NCI-H146 (cell line): ENCODE measurements around the gene MICU1.
"Not testable (repeated sequence)": the region's sequence is repeated elsewhere in the genome, so short reads cannot be mapped to it uniquely, and the experiment has no call there.

Experiments
- DNase-seq: peaks from one replicate; lab custom pipeline; 2025; lab: John Stamatoyannopoulos, UW

MICU1 gene

GRCh38 chr10:72557362-72557761, 68.5 kb downstream of the MICU1 start:
- DNase-seq, result no peak

GRCh38 chr10:72552857-72553256, 73.0 kb downstream of the MICU1 start:
- no peak for DNase-seq

DNA sequence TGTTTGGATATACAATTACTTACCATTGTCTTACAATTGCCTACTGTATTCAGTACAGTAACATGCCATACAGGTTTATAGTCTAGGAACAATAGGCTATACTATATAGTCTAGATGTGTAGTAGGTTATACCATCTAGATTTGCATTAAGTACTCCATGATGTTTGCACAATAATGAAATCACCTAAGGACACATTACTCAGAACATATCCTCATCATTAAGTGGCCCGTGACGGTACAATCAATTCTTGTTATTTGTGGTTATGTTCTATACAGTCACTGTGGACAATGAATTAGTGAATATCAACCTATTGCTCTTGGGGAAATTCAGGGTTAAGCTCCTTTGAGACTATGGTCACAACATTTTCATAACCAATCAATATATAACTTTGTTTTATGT, 75.6 kb downstream of the MICU1 start:
- no peak for DNase-seq

- DNase-seq, result no peak
Observed at GRCh38 chr10:72545546-72545945, 80.3 kb downstream of the MICU1 start.

DNA sequence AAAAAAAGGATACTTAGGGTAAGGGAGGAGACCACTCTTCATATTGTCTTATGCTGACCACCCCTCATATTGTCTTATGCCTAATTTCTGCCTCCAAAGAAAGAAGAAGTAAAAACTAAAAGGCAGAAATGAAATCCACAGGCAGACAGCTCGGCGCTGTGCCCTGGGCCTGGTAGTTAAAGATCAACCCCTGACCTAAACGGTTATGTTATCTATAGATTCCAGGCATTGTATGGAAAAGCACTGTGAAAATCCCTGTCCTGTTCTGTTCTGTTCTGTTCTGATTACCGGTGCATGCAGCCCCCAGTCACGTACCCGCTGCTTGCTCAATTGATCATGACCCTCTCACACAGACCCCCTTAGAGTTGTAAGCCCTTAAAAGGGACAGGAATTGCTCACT, 82.0 kb downstream of the MICU1 start:
- not testable (repeated sequence) for DNase-seq

DNA sequence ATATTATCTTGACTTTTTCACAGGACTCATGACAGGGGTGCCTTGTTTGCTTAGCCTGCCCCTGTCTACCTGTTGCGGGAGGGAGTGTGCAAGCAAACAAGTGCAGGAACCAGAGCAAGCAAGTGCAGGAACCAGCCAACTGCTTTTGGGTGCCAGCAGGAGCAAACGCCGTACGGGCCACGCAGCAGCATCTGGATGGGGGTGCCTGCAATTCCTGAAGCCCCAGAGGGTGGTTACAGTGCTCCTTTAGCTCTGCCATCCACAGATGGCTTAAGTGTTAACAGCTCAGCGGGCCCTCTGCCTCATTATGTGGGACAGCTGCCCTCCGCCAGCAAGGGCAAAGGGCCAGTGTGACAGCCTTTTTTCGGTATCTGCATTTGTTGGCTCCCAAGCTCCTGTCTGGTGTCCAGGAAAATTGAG, 83.5 kb downstream of the MICU1 start:
- no peak for DNase-seq

- no peak for DNase-seq
Observed at GRCh38 chr10:72541337-72541736, 84.5 kb downstream of the MICU1 start.

DNA sequence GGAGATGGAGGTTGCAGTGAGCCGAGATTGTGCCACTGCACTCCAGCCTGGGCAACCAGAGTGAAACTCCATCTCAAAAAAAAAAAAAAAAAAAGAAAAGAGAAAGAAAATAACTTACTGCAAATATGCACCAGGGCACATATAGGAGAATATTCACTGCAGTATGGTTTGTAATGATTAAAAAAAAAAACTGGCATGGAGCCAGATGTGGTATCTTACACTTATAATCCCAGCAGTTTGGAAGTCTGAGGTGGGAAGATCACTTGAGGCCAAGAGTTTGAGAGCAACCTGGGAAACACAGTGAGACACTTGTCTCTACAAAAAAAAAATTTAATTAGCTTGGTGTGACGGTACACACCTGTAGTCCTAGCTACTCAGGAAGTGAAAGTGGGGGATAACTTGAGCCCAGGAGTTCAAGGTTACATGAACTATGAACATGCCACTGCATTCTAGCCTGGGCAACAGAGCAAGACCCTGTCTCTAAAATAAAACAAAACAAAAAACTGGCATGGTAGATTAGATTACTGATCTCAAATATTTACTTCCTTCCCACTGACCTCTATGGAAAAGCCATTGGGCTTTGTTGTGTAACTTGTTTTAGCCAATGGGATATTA, 85.6 kb downstream of the MICU1 start:
- DNase-seq, result no peak

GRCh38 chr10:72539137-72539536, 86.7 kb downstream of the MICU1 start:
- no peak for DNase-seq

DNA sequence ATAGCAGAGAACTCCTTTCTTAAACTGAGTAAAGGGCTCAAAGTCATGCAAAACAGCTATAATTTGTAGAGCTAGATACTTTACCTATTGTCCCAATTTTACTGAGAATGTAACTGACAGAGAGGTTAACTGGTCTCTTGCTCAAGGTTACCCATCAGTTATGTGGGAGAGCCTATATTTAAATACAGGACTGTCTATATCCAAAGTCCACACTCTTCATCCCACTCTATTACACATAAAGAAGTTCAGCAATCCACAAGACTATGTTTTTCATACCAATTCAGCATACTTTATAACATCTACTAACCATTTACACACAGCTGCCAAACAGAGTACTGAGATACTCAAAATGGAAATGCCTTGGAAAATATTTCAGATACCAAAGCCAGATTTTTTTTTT, 100.2 kb downstream of the MICU1 start:
- no peak for DNase-seq

- peak; percentile 2 for DNase-seq
Observed at GRCh38 chr10:72525277-72525676, 100.6 kb downstream of the MICU1 start.

GRCh38 chr10:72524489-72524888, 101.4 kb downstream of the MICU1 start:
- no peak for DNase-seq

DNA sequence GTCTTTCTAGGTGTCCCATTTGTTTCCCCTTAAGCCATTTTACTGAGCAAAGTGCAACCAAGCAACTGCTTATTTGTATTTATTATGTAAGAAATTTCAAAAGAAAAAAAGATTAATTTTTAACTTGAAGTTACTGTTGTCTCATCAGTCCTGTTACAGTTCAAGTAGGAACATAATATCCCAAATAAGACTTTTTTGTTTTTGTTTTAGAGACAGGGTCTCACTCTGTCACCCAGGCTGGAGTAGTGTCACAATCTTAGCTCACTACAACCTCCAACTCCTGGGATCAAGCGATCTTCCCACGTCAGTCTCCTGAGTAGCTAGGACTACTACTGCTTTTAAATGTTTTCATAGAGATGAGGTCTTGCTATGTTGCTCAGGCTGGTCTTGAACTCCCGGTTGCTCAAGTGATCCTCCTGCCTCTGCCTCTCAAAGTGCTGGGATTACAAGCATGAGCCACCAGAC, 101.9 kb downstream of the MICU1 start:
- DNase-seq, result no peak

DNA sequence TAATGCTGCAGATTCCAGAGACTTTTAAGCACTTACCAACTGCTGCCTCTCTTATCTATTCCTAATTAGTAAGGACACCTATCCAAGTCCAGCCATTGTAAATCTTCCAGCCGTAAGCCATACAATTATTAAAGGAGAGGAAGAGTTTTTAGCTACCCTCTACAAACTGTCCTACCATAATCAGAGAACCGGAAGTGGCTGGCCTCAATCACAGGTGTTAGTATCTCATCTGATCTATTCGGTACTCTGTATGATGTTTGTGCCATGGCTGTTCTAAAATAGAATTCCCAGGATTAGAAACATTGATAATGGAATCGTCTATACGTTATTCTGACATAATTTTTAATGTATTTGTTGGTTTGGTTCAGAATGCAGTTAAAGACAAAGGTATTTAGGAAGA, 102.8 kb downstream of the MICU1 start:
- DNase-seq, result no peak

DNA sequence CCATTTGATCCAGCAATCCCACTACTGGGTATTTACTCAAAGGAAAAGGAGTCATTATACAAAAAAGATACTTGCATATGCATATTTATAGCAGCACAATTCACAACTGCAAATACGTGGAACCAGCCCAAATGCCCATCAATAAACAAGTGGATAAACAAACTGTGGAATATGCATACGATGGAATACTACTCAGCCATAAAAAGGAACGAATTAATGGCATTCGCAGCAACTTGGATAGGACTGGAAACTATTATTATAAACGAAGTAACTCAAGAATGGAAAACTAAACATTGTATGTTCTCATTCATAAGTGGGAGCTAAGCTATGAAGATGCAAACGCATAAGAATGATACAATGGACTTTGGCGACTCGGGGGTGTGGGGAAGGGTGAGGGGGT, 108.6 kb downstream of the MICU1 start:
- no peak for DNase-seq

GRCh38 chr10:72515455-72515854, 110.4 kb downstream of the MICU1 start:
- DNase-seq, result no peak

DNA sequence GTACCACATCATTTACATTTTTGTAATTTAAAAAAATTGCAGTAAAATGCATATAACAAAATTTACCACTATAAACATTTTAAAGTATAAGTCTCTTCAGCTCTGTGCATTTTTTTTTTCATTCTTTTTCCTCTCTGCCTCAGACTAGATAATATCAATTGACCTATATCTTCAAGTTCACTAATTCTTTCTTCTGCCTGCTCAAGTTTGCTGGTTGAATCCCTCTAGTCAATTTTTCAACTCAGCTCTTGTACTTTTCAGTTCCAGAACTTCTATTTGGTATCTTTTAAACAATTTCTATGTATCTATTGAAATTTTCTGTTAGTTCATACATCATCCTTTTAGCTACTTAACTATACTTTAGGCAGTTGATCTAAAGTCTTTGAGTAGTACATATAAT, 112.0 kb downstream of the MICU1 start:
- no peak for DNase-seq

- no peak for DNase-seq
Observed at GRCh38 chr10:72511459-72511858, 114.4 kb downstream of the MICU1 start.

DNA sequence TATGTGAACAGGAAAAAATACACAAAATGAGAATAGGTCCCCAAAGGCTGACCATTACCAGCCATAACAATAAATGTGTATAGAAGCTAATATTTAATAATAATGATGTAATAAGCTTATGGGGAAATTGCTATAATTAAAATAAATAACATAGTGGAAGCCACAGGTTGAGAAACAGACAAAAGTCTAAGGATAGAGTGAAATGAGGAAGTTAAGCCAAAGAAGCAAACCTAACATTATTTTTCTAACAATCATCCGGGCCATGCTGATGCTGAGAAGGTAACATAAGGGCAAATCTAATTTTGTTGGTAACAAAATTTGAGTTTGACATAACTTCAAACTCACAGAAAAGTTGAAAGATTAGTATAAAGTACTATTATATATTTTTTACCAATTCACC, 115.9 kb downstream of the MICU1 start:
- DNase-seq, result no peak

DNA sequence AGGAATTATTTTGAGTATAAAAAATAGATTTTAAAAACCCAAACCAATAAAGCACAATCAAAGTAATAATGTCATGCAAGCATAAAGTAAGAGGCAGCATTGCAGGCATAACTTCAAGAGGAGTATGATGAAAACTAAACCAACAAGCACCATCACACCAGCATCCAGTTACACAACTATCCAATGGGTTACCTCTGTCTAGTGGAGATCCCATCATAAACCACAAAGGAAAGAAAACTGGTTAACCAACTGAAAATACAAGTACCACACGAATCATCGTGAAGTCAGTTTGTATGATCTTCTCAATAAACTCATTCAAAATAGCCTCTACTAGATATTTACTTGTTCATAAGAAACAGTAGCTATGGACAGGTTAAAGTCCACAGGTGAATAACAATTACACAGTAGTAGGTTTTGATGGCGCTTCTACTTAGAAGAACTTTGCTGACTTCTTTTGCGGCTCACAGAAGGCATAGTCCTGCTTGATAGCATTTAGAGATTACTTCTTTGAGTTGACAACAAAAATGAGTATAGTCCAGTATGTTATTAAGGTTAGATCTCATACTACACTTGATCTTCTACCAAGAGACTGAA, 116.6 kb downstream of the MICU1 start:
- DNase-seq, result no peak

DNA sequence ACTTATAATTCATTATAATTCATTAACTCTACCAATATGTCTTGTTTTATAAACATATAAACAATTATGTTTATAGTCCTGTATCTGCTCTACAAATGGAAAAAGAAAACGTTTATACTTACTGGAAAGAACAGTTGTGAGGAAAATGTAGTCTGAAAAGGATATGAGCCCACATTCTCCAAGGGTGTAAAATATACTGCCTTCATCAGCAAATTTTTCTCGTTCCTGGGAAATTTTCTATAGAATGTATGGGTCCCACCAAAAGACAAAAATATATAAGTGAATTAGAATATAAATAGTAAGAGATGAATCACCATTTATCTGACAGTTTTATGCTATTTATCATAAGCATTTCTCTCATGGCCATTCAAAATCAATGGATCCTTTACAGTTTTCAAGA, 117.8 kb downstream of the MICU1 start:
- DNase-seq, result no peak

DNA sequence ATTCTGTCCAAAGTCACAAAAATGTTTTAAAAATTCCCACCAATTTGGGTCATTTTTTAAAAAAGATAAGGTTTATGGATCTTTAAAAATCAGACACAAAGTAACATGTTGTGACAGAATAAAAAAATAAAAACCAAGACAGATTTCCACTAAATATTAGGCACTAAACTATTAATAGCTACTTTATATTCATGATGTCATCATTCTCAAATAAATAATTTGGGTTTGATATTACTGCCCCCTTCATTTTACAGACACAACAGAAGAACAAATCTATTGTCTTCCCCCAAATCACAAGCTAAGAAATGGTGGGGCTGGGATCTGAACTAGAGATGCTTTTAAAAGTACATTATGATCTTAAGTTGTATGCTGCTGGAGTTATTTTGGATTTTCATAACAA, 119.4 kb downstream of the MICU1 start:
- no peak for DNase-seq

DNA sequence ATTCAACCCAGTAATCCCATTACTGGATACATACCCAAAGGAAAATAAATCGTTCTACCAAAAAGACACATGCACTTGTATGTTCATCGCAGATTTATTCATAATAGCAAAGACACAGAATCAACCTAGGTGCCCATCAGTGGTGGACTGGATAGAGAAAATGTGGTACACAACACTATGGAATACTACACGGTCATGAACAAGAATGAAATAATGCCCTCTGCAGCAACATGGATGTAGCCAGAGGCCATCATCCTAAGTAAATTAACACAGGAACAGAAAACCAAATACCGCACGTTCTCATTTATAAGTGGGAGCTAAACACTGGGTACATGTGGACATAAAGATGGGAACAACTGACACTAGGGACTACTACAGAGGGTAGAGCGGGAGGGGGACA, 120.4 kb downstream of the MICU1 start:
- no peak for DNase-seq
